Fibroblast of the aortic adventitia (primary cell): ENCODE measurements around the gene DDRGK1. TPM values are rescaled to one million over a fixed set of nuclear protein-coding genes. Genes with fewer than 3 reads are reported as not detected.

Experiments used
- DNase-seq: peaks from one replicate; pipeline ENCODE4 v3.0.0-alpha.2; 2010; ENCODE audit warnings: low read depth
- H3K4me3 ChIP-seq: 2 replicates; pipeline ENCODE4 v1.5.1; 2011; ENCODE audit warnings: low read depth, mild to moderate bottlenecking, control low read depth, low read length, moderate library complexity
- total RNA-seq: library from RNA; depleted of rRNA; stranded (reverse); fragments of >200 nt; gene quantifications from 2 replicates; pipeline ENCODE4 v1.2.3, GENCODE V29; 2012; ENCODE audit warnings: low replicate concordance
- TF ChIP-seq, protein P1 (sequence below): IDR thresholded peaks from 2 replicates; pipeline ENCODE4 v1.5.1; 2011; ENCODE audit warnings: mild to moderate bottlenecking, low read length, control low read depth, inconsistent platforms; ENCODE audit not compliant: insufficient read depth

The DDRGK1 gene
- total RNA-seq, 1 donor, result 24.9 TPM

- peak; percentile 58 for DNase-seq
- TF ChIP-seq, protein P1, sequence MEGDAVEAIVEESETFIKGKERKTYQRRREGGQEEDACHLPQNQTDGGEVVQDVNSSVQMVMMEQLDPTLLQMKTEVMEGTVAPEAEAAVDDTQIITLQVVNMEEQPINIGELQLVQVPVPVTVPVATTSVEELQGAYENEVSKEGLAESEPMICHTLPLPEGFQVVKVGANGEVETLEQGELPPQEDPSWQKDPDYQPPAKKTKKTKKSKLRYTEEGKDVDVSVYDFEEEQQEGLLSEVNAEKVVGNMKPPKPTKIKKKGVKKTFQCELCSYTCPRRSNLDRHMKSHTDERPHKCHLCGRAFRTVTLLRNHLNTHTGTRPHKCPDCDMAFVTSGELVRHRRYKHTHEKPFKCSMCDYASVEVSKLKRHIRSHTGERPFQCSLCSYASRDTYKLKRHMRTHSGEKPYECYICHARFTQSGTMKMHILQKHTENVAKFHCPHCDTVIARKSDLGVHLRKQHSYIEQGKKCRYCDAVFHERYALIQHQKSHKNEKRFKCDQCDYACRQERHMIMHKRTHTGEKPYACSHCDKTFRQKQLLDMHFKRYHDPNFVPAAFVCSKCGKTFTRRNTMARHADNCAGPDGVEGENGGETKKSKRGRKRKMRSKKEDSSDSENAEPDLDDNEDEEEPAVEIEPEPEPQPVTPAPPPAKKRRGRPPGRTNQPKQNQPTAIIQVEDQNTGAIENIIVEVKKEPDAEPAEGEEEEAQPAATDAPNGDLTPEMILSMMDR, result peak; percentile 26
- H3K4me3 ChIP-seq, result peak overlapping the region; percentile 88
Measured at GRCh38 chr20:3173610-3174441, 30.7 kb downstream of the DDRGK1 start.

DNA sequence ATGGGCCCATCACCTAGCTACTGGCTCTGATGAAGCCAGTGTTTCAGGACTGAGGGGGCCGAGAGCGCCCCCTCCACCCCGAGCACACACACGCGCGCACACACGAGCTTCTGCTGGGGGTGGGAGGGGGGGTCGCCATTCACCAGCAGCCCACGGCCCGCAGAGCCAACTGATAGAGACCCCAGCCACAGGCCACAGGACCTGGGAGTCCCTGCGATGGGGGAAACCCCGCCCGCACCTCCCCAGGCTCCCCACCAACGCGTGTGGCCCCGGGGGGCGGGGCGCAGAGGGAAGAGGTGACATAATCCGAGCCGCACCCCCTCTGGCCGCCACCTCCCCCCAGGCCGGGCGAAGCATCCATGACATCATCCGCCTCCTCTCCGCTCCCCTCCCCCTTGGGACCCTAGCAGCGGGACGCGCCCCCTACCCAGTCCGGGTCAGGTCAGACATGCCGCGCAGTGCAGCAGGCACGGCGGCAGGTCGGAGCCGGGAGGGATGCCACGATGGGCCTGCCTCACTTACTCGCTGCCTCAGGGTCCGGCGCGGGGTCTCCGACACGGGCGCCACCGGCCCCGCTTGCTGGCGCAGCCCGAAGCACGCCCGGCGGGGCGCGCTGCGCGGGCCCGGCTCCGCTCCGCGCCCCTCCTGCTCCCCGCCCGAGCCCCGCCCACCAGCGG, 31.4 kb downstream of the DDRGK1 start, which contains the start of gene LZTS3:
Gene LZTS3, minus strand, starts transcription at position 617 of the 677 bp plus-strand sequence. CDS start 6,386 bp downstream, outside the sequence.
- DNase-seq, result peak; percentile 22
- TF ChIP-seq, protein P1, result no peak
- peak within 1 kb of the TSS; percentile 88 for H3K4me3 ChIP-seq

GRCh38 chr20:3172126-3172932, 32.2 kb downstream of the DDRGK1 start:
- no peak for DNase-seq
- TF ChIP-seq, protein P1, result no peak
- peak overlapping the region; percentile 85 for H3K4me3 ChIP-seq

- no peak for DNase-seq
- TF ChIP-seq, protein P1, result no peak
- no peak overlapping the region for H3K4me3 ChIP-seq
Measured at GRCh38 chr20:3171391-3172125, 32.9 kb downstream of the DDRGK1 start.

DNA sequence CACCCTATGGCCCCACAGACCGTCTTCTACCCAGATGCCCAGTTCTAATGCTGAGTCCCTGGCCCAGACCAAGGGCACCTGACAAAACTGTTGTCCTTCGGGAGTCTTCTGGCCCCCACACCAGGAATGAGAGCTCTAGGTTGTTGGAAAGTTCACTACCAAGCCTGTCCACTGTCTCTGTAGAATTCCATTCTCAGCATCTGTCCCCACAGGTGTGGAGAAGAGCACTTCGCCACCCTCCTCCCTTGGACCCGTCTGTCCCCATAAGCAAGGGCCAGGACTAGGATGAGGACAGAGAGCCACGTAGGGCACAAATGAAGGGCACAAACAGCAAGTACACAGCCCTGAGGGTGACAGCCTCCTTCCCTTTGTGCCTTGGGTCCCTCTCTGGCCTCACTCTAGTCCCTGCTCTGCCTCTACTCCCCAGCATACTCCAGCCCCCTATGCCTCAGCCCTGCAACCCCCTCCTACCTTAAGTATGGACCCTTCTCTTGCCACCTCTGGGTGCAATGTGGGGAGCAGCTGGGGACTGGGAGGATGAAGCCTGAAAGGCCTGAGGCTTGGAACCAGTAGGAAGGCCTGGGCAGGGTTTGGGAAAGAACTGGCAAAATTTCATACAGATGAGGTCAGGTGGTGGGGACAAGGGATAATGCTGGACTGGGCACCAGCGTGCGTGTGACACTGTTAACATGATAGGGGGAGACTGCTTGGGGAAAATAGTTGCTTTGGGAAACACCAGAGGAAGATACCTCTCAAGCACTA, 35.5 kb downstream of the DDRGK1 start:
- DNase-seq, result no peak
- no peak overlapping the region for H3K4me3 ChIP-seq
- TF ChIP-seq, protein P1, result no peak
